ENCODE results near the gene PKDCC. TPM values are rescaled to one million over a fixed set of nuclear protein-coding genes. Genes with fewer than 3 reads are reported as not detected.

PKDCC gene
- total and polyA plus RNA-seq, 2 of the 13 experiments (the other 11 are each of a cell fraction or from before 2014, with no cell fraction given): 52.6 to 58.8 TPM

DNA sequence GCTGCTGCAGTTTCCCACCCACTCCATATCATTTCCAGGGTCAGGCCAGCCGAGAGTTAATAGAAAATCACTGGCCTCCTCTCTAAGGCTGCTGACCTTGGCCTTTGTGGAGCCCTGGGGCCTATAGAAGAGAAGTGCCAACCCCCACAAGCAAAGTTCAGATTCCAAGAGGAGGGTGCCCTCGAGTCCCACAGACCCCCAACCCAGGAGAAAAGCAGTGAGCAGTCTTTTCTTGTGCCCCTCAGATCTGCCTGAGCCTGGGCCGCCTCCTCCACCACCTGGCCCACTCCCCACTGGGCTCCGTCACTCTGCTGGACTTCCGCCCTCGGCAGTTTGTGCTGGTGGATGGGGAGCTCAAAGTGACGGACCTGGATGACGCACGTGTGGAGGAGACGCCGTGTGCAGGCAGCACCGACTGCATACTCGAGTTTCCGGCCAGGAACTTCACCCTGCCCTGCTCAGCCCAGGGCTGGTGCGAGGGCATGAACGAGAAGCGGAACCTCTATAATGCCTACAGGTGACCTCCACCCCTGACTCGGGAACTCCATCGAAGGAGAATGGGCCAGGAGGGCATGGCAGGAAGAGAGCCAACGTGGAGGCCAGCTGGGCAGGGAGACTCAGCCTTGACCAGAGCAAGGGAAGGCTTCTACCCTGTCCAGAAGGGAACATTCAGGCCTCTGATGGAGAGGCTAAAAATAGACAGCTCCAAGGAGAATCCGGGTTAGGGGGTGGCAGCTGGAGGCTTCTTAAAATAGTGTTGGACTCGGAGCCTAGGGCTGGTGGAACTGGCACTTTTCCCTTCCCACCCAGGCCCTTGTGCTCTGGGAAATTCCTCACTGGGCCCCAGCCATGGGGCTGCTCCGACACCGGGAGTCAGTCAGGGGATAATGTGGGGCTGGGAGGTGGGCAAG lies 6.2 kb downstream of the PKDCC start (continued):
- TF ChIP-seq HCFC1 (IDR thresholded peaks at IDR 0.05; ENCODE audit: low read depth, low read length) (no peak), SMAD9 (CRISPR knock-in tag; IDR thresholded peaks at IDR 0.05) (no peak), JDP2 (CRISPR knock-in tag; IDR thresholded peaks at IDR 0.05; ENCODE audit: borderline replicate concordance) (no peak), ZNF468 (CRISPR knock-in tag; IDR thresholded peaks at IDR 0.05) (no peak), SMARCC2 (IDR thresholded peaks at IDR 0.05) (no peak), EEA1 (CRISPR knock-in tag; IDR thresholded peaks at IDR 0.05; ENCODE audit: borderline replicate concordance) (no peak), MTA3 (CRISPR knock-in tag; IDR thresholded peaks at IDR 0.05) (no peak), REPIN1 (CRISPR knock-in tag; IDR thresholded peaks at IDR 0.05; ENCODE audit: borderline replicate concordance, low read depth) (peak; percentile 58; the same call in 1 of the 2 replicates), ZFP62 (CRISPR knock-in tag; IDR thresholded peaks at IDR 0.05) (no peak), ZBTB7A (CRISPR knock-in tag; IDR thresholded peaks at IDR 0.05) (no peak), HMGXB3 (CRISPR knock-in tag; IDR thresholded peaks at IDR 0.05; ENCODE audit: borderline replicate concordance) (peak; percentile 18; the same call in 1 of the 2 replicates), SP1 (IDR thresholded peaks at IDR 0.05) (no peak), SP1 (CRISPR knock-in tag; IDR thresholded peaks at IDR 0.05) (no peak), ZC3H4 (CRISPR knock-in tag; IDR thresholded peaks at IDR 0.05; ENCODE audit: borderline replicate concordance) (no peak), GLMP (CRISPR knock-in tag; IDR thresholded peaks at IDR 0.05; ENCODE audit: borderline replicate concordance) (no peak)
- TF ChIP-seq, protein P1, sequence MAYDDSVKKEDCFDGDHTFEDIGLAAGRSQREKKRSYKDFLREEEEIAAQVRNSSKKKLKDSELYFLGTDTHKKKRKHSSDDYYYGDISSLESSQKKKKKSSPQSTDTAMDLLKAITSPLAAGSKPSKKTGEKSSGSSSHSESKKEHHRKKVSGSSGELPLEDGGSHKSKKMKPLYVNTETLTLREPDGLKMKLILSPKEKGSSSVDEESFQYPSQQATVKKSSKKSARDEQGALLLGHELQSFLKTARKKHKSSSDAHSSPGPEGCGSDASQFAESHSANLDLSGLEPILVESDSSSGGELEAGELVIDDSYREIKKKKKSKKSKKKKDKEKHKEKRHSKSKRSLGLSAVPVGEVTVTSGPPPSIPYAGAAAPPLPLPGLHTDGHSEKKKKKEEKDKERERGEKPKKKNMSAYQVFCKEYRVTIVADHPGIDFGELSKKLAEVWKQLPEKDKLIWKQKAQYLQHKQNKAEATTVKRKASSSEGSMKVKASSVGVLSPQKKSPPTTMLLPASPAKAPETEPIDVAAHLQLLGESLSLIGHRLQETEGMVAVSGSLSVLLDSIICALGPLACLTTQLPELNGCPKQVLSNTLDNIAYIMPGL (CRISPR knock-in tag; IDR thresholded peaks at IDR 0.05; ENCODE audit: borderline replicate concordance in 1 of 2, low read depth in 1 of 2): no peak
- TF ChIP-seq, protein P2, sequence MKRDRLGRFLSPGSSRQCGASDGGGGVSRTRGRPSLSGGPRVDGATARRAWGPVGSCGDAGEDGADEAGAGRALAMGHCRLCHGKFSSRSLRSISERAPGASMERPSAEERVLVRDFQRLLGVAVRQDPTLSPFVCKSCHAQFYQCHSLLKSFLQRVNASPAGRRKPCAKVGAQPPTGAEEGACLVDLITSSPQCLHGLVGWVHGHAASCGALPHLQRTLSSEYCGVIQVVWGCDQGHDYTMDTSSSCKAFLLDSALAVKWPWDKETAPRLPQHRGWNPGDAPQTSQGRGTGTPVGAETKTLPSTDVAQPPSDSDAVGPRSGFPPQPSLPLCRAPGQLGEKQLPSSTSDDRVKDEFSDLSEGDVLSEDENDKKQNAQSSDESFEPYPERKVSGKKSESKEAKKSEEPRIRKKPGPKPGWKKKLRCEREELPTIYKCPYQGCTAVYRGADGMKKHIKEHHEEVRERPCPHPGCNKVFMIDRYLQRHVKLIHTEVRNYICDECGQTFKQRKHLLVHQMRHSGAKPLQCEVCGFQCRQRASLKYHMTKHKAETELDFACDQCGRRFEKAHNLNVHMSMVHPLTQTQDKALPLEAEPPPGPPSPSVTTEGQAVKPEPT (CRISPR knock-in tag; IDR thresholded peaks at IDR 0.05; ENCODE audit: low read depth): no peak
- TF ChIP-seq, protein P3, sequence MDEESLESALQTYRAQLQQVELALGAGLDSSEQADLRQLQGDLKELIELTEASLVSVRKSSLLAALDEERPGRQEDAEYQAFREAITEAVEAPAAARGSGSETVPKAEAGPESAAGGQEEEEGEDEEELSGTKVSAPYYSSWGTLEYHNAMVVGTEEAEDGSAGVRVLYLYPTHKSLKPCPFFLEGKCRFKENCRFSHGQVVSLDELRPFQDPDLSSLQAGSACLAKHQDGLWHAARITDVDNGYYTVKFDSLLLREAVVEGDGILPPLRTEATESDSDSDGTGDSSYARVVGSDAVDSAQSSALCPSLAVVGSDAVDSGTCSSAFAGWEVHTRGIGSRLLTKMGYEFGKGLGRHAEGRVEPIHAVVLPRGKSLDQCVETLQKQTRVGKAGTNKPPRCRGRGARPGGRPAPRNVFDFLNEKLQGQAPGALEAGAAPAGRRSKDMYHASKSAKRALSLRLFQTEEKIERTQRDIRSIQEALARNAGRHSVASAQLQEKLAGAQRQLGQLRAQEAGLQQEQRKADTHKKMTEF (CRISPR knock-in tag; IDR thresholded peaks at IDR 0.05): peak; percentile 51; the same call in 1 of the 2 replicates

All from HepG2 (cell line).